ENCODE results near the gene MIX23.
"Not testable (repeated sequence)": the region's sequence is repeated elsewhere in the genome, so short reads cannot be mapped to it uniquely, and the experiment has no call there.

MIX23 gene

GRCh38 chr3:122377975-122378374 is 5.1 kb downstream of the MIX23 start:
- Mint-ChIP-seq H3K36me3 (ENCODE audit: low read depth) (peaks cover 16% of the 10 kb centered on the region), H3K4me1 (ENCODE audit: low read depth) (peaks cover 31% of the 10 kb centered on the region), H3K4me3 (no peak overlapping the region), H3K27ac (no peak overlapping the region), H3K27me3 (ENCODE audit: low read depth) (no peaks in the 10 kb centered on the region), H3K9me3 (no peaks in the 10 kb centered on the region)

GRCh38 chr3:122374034-122374433 is 9.0 kb downstream of the MIX23 start:
- Mint-ChIP-seq H3K4me1 (ENCODE audit: low read depth) (peaks cover 14% of the 10 kb centered on the region), H3K27me3 (ENCODE audit: low read depth) (no peaks in the 10 kb centered on the region), H3K4me3 (no peak overlapping the region), H3K9me3 (no peaks in the 10 kb centered on the region), H3K27ac (no peak overlapping the region), H3K36me3 (ENCODE audit: low read depth) (peaks cover 17% of the 10 kb centered on the region)

GRCh38 chr3:122366379-122366749 is 16.7 kb downstream of the MIX23 start:
- H3K27ac Mint-ChIP-seq, result peak overlapping the region; percentile 67
- no peaks in the 10 kb centered on the region for H3K9me3 Mint-ChIP-seq
- peaks cover 26% of the 10 kb centered on the region for H3K4me1 Mint-ChIP-seq (ENCODE audit: low read depth)
- H3K36me3 Mint-ChIP-seq (ENCODE audit: low read depth), result peaks cover 30% of the 10 kb centered on the region
- H3K4me3 Mint-ChIP-seq, result no peak overlapping the region
- H3K27me3 Mint-ChIP-seq (ENCODE audit: low read depth), result no peaks in the 10 kb centered on the region

GRCh38 chr3:122365582-122366378 is 17.3 kb downstream of the MIX23 start:
- H3K4me3 Mint-ChIP-seq, result not testable (repeated sequence)

GRCh38 chr3:122365073-122365472 is 18.0 kb downstream of the MIX23 start:
- Mint-ChIP-seq H3K4me3 (no peak overlapping the region), H3K9me3 (no peaks in the 10 kb centered on the region), H3K4me1 (ENCODE audit: low read depth) (peaks cover 26% of the 10 kb centered on the region), H3K36me3 (ENCODE audit: low read depth) (peaks cover 29% of the 10 kb centered on the region), H3K27ac (peak overlapping the region; percentile 85), H3K27me3 (ENCODE audit: low read depth) (no peaks in the 10 kb centered on the region)

More at GRCh38 chr3:122365582-122366378, 17.3 kb downstream of the MIX23 start:
- H3K27ac Mint-ChIP-seq, result peak overlapping the region; percentile 85
- H3K36me3 Mint-ChIP-seq (ENCODE audit: low read depth), result peaks cover 26% of the 10 kb centered on the region
- not testable (repeated sequence) for H3K27me3 Mint-ChIP-seq (ENCODE audit: low read depth); H3K9me3 Mint-ChIP-seq
- peaks cover 26% of the 10 kb centered on the region for H3K4me1 Mint-ChIP-seq (ENCODE audit: low read depth)

GRCh38 chr3:122364490-122364889 is 18.5 kb downstream of the MIX23 start:
- peaks cover 29% of the 10 kb centered on the region for H3K36me3 Mint-ChIP-seq (ENCODE audit: low read depth)
- no peak overlapping the region for H3K4me3 Mint-ChIP-seq
- H3K27me3 Mint-ChIP-seq (ENCODE audit: low read depth), result no peaks in the 10 kb centered on the region
- H3K9me3 Mint-ChIP-seq, result no peaks in the 10 kb centered on the region
- peaks cover 26% of the 10 kb centered on the region for H3K4me1 Mint-ChIP-seq (ENCODE audit: low read depth)
- peak overlapping the region; percentile 46 for H3K27ac Mint-ChIP-seq

- no peaks in the 10 kb centered on the region for H3K9me3 Mint-ChIP-seq
- peaks cover 26% of the 10 kb centered on the region for H3K4me1 Mint-ChIP-seq (ENCODE audit: low read depth)
- H3K27me3 Mint-ChIP-seq (ENCODE audit: low read depth), result no peaks in the 10 kb centered on the region
- no peak overlapping the region for H3K4me3 Mint-ChIP-seq
- peaks cover 34% of the 10 kb centered on the region for H3K36me3 Mint-ChIP-seq (ENCODE audit: low read depth)
- no peak overlapping the region for H3K27ac Mint-ChIP-seq
Measured at GRCh38 chr3:122362026-122362425, 21.0 kb downstream of the MIX23 start.

- H3K27me3 Mint-ChIP-seq (ENCODE audit: low read depth), result no peaks in the 10 kb centered on the region
- H3K9me3 Mint-ChIP-seq, result no peaks in the 10 kb centered on the region
- H3K4me1 Mint-ChIP-seq (ENCODE audit: low read depth), result peaks cover 12% of the 10 kb centered on the region
- H3K4me3 Mint-ChIP-seq, result no peak overlapping the region
- peak overlapping the region; percentile 21 for H3K27ac Mint-ChIP-seq
- peaks cover 19% of the 10 kb centered on the region for H3K36me3 Mint-ChIP-seq (ENCODE audit: low read depth)
Measured at GRCh38 chr3:122358703-122359032, 24.4 kb downstream of the MIX23 start.

GRCh38 chr3:122357828-122358702 is 25.0 kb downstream of the MIX23 start:
- H3K27me3 Mint-ChIP-seq (ENCODE audit: low read depth), result no peaks in the 10 kb centered on the region
- H3K36me3 Mint-ChIP-seq (ENCODE audit: low read depth), result peaks cover 16% of the 10 kb centered on the region
- H3K27ac Mint-ChIP-seq, result no peak overlapping the region
- H3K9me3 Mint-ChIP-seq, result no peaks in the 10 kb centered on the region
- peaks cover 6% of the 10 kb centered on the region for H3K4me1 Mint-ChIP-seq (ENCODE audit: low read depth)
- no peak overlapping the region for H3K4me3 Mint-ChIP-seq

GRCh38 chr3:122356402-122356801 is 26.6 kb downstream of the MIX23 start:
- H3K4me1 Mint-ChIP-seq (ENCODE audit: low read depth), result peaks cover 5% of the 10 kb centered on the region
- peaks cover 13% of the 10 kb centered on the region for H3K36me3 Mint-ChIP-seq (ENCODE audit: low read depth)
- no peak overlapping the region for H3K27ac Mint-ChIP-seq
- no peaks in the 10 kb centered on the region for H3K9me3 Mint-ChIP-seq
- no peaks in the 10 kb centered on the region for H3K27me3 Mint-ChIP-seq (ENCODE audit: low read depth)
- no peak overlapping the region for H3K4me3 Mint-ChIP-seq

- Mint-ChIP-seq H3K36me3 (ENCODE audit: low read depth) (peaks cover 13% of the 10 kb centered on the region), H3K9me3 (no peaks in the 10 kb centered on the region), H3K27ac (no peak overlapping the region), H3K4me3 (no peak overlapping the region), H3K27me3 (ENCODE audit: low read depth) (no peaks in the 10 kb centered on the region), H3K4me1 (ENCODE audit: low read depth) (peaks cover 5% of the 10 kb centered on the region)
Measured at GRCh38 chr3:122355612-122356011, 27.4 kb downstream of the MIX23 start.

- Mint-ChIP-seq H3K4me1 (ENCODE audit: low read depth) (peaks cover 4% of the 10 kb centered on the region), H3K27me3 (ENCODE audit: low read depth) (no peaks in the 10 kb centered on the region), H3K36me3 (ENCODE audit: low read depth) (peaks cover 9% of the 10 kb centered on the region), H3K4me3 (no peak overlapping the region), H3K9me3 (no peaks in the 10 kb centered on the region), H3K27ac (no peak overlapping the region)
Measured at GRCh38 chr3:122353893-122354401, 29.1 kb downstream of the MIX23 start.

- Mint-ChIP-seq H3K4me3 (no peak overlapping the region), H3K4me1 (ENCODE audit: low read depth) (no peaks in the 10 kb centered on the region), H3K27me3 (ENCODE audit: low read depth) (no peaks in the 10 kb centered on the region), H3K27ac (no peak overlapping the region), H3K9me3 (no peaks in the 10 kb centered on the region), H3K36me3 (ENCODE audit: low read depth) (peaks cover 4% of the 10 kb centered on the region)
Measured at GRCh38 chr3:122353215-122353614, 29.8 kb downstream of the MIX23 start.

GRCh38 chr3:122351612-122352011 is 31.4 kb downstream of the MIX23 start:
- Mint-ChIP-seq H3K27ac (no peak overlapping the region), H3K27me3 (ENCODE audit: low read depth) (no peaks in the 10 kb centered on the region), H3K9me3 (peaks cover 8% of the 10 kb centered on the region), H3K4me3 (no peak overlapping the region), H3K4me1 (ENCODE audit: low read depth) (no peaks in the 10 kb centered on the region), H3K36me3 (ENCODE audit: low read depth) (no peaks in the 10 kb centered on the region)
